HG03139 (cell line): ENCODE data around the gene PPP4C.
"Not testable (repeated sequence)": the region's sequence is repeated elsewhere in the genome, so short reads cannot be mapped to it uniquely, and the experiment has no call there.

Experiments used
- ATAC-seq: cut with Tn5 transposase; IDR thresholded peaks from one replicate; pipeline ENCODE4 v1.9.1; 2021; ENCODE audit not compliant: unreplicated experiment

The PPP4C gene

DNA sequence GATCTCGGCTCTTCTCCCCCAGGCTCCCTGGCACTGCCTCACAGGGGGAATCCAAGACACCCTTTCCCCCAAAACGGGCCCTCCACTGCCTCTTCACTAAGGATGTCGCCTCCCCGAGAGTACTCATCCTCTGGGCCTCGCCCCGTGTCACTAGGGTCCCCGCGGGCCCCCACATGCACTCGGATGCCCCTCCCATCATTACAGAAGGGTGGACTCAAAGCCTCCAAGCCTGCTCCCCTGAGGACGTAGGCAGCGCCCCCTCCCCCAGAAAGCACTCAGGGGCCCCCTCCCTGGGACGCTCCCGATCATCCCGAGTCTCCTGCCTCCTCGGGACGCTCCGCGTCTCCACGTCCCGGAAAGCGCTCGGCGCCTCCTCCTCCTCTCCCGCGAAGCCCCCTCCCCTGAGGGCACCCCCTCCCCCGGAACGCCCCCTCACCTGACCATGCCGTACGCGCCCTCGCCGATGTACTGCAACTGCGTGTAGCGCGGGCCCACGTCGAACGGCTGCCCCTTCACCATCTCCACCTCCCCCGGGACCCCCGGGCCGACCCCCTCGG, 46.9 kb downstream of the PPP4C start:
- ATAC-seq, result no peak

DNA sequence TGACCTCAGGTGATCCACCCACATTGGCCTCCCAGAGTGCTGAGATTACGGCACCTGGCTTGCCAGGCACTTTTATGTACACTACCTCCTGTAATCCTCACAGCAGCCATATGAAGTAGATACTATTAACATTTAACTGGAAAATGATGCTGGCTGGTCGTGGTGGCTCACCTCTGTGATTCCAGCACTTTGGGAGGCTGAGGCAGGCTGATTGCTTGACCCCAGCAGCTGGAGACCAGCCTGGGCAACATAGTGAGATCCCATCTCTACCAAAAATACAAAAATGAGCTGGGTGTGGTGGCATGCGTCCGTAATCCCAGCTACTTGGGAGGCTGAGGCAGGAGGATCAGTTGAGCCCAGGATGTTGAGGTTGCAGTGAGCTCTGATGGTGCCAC, 49.2 kb downstream of the PPP4C start:
- ATAC-seq, result no peak

DNA sequence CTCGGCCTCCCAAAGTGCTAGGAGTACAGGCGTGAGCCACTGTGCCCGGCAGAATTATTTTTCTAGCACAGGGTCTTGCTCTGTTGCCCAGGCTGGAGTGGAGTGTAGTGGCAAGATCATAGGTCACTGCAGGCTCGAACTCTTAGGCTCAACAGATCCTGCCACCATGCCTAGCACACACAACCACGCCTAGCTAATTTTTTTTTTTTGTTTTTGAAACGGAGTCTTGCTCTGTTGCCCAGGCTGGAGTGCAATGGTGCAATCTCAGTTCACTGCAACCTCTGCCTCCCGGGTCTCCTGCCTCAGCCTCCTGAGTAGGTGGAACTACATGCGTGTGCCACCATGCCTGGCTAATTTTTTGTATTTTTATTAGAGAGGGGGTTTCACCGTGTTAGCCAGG, 49.9 kb downstream of the PPP4C start:
- not testable (repeated sequence) for ATAC-seq

DNA sequence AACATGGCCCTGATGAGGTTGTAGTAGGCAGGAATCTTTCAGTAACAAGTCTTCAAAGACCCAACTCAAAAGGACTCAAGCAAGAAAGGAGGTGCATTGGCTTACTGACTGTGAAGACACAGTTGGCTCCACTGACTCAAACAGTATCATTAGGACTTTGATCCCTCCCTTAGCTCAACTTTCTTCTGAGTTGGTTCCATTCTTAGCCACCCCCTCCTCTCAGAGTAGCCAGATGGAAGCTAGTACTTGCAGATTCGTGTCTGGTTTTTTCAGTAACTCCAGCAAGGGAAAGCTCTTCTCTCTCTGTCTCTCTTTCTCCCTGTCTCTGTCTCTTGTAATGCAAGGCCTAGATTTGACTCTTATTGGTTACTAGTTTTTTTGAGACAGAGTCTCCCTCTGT, 52.2 kb downstream of the PPP4C start:
- ATAC-seq, result no peak

DNA sequence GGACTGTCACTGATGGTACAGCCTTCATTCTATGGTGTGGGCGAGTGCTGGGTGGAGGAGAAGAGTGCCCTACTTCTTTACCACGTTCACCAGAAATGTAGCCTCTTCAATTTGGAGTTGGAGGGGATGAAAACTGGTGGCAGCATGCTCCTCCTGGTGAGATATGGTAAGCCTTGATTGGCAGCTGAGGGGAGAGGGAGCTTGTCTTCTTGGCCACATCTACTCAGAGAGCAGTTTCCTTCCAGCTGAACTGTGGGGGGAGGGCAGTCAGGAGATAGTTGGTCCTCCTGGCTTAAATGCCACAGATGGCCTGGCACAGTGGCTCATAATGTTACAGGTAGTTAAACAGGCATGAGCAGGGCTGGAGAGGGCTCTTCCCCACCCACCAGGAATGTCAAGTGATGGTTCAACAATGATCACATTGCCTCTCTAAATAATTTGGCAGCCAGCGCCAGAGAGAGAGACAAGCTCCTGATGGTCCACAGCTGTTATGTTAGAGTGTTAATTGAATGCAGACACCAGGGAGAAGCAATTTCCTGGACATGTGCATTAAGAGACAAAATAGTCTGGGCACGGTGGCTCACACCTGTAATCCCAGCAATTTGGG, 56.2 kb downstream of the PPP4C start:
- no peak for ATAC-seq

DNA sequence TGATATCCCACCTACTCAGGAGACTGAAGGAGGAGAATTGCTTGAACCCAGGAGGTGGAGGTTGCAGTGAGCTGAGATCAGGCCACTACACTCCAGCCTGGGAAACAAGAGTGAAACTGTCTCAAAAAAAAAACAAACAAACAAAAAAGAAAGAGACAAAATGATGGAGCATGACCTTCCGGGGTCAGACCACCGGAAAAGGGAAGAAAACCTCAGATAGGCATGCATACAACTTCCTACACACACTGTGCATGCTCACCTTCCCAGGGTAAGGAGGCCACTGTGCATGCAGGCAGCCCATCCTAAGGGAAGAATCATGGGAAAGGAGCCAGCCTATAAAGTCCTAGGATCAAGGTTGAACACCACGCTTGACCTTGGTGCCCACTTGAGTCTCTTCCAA, 56.8 kb downstream of the PPP4C start:
- ATAC-seq, result no peak
